Measurements from ENCODE around the gene BEAN1.

The BEAN1 gene

DNA sequence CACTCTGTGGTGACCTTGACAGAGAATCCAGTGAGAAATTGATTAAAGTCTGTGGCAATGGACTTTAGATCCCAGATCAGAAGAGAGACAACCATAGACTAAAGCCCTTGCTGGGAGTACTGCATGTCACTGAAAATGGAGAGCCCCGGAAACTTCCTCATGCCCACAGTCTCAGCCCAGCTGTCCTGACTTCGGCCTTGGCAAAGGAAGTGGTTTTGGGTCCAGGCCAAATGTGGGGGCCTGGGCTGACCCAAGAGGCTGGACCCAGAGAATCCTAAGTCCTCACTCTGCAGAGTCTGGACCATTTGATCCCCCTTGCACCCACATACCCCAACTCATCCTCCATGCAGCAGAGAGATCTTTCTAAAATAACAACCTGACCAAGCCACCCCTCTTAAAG lies 4.7 kb upstream of the BEAN1 start:
- DNase-seq: no peak

DNA sequence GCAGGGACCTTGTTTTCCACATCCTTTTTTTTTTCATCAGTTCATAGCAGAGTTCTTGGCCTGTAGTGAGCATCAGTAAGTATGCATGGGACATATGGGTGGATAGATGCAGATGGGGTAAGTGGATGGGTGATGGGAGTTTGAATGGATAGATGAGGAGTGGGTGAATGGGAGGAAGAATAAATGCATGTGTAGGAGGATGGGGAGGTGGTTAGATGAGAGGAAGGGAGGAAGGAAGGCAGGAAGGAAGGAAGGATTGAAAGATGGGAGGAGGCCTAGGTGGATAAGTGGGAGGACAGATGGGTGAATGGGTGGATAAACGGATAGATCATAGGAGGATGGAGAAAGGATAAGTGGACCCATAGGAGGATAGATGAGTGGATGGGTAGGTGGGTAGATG lies 3.9 kb upstream of the BEAN1 start:
- no peak for DNase-seq

DNA sequence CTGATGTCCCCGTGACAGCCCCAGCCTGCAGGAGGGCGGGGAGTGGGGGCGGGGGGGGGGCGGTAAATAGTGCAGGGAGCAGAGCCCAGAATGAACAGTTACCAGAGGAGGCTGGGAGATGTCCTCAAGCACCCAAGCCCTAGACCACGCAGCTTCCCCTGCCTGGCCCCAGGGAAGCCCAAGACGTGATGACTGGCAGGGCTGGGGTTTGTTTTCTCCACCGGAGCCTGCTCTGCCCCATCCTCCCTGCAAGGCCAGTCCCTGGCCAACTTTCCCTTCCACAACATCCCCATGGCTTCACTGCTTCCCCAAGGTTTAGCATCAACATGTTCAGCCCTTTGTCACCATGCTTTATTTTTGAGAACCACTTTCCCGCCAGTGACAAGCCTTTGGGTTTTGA lies 1.4 kb upstream of the BEAN1 start:
- no peak for DNase-seq

DNA sequence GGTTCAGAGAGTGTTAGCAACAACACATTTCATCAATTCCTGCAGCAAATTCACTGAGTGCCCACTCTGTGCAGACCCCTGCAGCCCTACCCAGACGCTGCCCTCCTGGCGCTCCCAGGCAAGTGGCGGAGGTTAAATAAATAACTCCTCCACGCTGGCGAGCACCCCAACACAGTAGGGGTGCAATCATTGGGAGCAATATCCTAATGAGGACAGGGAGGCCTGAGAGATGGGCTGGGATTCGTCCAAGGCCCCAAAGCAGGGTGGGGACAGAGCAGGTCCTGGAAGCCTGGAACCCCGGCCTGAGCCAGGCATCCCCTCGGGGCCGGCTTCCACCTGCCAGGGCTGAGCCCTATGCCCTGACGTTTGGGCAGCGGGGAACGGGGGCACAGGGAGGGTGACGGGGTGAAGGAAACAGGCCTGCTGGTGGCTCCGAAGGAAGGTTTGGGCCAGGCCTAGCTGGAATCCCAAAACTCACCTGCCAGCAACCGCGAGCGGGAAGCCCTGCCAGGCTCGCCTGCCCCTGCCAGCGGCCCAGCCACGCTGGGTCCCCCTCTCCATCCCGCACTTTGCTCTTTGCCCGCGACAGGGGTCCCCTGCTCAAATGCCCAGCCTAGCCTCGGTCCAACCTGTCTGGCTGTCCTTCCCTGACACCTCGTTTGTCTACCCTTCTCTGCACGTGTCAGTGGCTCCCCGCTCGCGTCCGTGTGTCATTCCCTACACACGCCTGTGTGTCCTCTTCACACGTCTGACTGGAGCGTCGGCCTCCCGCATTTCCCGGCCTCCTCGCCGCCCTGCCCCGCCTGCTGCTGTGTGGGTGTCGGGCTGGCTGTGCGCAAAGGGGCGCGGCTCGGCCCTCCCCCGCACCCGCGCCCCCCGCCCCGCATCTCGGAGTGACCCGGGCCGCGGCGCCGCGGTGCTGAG lies 721 bp upstream of the BEAN1 start:
- no peak for DNase-seq

DNA sequence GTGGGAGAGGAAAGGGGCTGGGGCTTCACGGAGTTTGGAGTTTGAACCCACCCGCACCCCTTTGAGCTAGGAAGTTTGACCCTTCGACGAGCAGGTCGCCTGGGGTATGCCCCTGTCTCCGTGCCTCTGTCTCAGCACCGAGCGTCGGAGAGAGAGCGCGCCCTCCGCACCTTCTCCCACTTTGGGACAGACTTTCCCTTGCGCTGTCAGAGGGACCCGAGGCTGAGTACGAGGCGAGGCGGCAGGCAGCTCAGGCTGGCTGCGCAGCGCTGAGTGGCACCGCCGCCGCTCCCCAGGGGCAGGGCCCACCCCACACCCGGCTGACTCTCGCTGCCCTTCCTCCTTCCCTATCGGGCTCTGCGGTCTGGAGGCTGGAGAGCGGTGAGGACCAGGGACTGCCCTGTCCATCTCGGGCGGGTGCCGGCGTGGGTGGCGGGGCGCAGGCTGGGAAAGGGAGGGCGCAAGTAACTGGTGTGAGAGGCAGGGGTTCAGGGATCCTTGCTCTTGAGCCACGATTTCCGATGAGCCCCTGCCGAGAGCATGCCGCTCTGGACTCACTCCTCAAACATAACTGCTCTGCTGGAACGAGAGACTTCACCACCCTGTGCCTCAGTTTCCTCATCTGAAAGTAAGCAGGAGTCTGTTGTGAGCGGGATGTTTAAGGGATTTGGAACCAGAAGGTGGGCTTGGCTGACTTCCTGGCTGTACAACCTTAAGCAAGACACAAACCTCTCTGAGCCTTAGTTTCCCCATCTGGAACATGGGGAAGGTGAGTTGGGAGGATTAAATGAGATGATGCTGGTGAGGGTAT lies 981 bp downstream of the BEAN1 start:
- no peak for DNase-seq

DNA sequence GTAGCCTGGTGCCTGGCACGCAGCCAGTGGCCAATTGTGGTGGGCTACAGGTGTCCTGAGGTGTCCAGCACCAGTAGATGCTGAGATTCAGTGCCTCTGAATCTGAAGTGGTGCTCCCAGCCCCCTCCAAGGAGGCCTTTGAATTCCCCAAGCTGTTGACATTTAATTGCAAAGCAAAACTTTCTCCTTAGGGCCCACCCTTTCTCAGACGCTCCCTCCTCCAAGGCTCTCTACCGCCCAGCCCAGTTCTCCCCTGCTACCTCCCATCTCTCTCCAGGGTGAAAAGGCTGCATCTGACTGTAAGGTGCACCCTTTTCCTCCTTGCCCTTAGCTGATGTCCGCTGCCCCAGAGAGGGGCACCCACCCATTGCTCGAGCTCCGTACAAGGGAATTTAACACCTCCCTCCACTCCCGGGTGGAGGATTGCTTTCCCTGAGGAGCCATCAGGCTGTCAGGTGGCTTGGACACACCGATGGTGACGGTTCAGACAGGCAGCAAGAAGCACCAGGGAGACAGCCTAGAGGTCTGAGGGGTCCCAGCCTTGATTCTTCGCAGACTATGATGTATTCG lies 1.7 kb downstream of the BEAN1 start:
- DNase-seq: no peak

DNA sequence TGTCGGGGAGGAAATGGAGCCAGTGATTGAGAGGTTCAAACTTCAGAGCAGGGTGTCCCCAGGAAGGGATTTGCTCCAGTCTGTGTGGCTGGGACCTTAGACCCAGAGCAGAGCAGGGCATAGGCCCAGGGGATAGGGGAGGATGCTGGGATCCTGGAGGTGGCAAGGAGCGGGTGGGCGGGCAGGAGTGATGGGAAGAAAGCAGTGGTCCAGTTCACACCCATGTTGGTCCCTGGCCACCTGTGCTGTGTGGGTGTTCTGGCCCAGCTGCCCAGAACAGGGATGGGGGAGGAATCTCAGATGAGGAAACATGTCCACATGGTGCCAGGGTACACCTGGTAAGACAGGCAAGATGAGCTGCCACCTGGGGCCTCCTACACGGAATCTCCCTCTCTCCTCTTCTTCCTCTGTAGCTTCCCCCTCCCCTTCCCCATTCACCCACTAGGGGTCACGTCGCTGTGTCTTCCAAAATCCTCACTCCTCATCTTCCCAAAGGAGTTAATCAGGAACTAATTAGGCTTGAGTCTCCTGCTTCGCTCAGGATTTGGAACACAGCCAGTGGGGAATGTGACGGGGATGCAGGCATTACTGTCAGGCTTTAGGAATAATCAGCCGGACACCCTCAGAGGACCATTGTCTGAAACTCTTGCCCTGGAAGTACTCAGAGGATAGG lies 2.3 kb downstream of the BEAN1 start:
- no peak for DNase-seq

DNA sequence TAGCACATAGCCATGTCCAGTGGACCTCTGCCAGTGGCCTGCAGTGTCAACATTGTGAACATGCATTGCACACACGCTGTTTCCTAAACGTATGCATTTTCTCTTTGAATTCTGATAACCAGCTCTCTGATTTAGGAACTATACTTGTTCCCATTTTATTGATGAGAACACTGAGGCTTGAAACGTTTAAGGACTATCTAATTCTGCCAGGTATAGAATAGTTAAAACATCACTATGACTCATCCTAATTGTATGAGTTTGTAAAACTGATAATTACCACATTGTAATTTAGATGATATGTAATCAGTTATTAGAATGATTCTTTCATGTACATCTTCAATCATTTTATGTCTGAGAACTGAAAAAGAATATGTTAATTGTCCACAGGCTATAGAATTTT lies 3.1 kb downstream of the BEAN1 start:
- no peak for DNase-seq

DNA sequence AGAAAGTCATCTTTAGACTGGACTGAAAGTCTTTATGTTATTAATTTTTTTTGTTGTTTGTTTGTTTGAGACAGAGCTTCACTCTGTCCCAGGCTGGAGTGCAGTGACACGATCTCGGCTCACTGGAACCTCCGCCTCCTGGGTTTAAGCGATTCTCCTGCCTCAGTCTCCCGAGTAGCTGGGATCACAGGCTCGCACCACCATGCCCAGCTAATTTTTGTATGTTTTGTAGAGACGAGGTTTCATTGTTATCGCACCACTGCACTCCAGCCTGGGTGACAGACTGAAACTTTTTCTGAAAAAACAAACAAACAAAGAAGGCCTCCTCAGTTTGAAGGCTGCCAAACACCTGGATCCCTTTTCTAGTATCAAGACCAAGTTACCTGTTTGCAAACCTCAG lies 4.7 kb downstream of the BEAN1 start:
- DNase-seq: no peak

DNA sequence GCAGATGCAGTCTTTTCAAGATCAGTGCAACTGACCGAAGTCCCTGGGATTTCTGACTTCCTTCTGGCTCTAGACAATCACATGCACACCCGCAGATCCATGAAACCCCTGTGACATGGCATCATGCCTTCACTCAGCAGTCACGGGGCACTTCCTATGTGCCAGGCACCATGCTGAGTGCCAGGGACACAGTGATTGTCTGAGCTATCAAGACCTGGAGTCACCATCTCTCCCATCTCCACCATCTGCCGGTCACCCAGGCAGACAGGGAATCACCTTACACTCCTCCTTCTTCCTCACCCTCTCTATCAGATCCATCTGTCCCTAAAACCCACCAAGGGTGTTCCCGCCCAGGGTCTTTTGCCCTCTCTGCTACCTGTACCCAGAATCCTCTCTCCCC lies 5.3 kb downstream of the BEAN1 start:
- no peak for DNase-seq

DNA sequence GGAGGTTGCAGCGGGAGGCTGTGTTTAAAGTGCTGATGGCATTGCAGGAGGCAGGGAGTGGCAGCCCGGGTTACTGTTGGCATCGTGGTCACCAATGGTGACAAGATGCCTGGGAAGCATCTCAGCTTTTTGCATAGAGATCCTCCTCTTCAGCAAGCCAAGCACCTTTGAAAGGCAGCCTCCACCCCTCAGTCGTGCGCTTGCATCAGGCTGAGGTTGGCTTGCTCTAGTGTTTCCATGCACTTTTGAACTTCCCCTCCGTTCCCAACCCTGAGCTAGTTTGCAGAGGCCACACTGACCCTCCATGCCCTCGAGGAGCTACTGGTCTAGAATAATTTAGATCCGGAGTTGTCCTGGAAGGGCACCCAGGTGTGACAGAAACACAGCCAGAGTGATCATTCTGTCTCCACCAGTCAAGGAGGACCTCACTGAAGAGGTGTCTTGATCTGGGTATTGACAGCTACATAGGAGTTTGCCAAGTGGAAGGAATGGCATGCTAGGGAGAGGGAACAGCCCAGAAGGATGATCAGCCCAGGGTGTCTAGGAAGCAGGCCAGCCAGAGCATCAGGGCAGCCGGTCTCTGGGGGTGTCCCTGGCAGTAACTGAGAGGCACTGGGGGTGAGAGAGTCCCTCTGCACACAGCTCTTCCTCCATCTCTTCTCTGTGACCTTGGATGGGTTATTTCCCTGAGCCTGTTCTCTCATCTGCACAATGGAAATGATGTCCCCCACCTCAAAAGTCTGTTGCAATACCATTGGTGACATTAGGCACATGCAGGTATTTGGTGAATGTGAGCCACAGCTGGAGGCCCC lies 7.7 kb downstream of the BEAN1 start:
- no peak for DNase-seq

DNA sequence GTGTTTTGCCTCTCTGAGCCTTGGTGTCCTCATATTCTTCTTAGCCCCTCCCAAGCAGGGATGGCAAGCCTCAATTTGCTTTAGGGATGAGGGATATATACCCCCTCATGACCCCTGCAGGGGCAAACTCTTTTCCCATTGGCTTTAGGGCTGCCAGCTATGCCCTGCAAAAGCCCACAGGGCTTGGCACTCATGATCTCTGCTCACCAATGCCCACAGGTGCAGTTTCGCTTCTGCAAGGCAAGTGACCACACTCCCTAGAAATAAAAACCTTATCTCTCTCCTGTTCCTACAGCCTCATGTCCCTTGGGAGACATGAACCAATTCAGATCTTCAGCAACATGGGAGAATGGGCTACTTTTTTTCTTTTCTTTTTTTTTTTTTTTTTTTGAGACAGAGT lies 8.8 kb downstream of the BEAN1 start:
- DNase-seq: no peak

DNA sequence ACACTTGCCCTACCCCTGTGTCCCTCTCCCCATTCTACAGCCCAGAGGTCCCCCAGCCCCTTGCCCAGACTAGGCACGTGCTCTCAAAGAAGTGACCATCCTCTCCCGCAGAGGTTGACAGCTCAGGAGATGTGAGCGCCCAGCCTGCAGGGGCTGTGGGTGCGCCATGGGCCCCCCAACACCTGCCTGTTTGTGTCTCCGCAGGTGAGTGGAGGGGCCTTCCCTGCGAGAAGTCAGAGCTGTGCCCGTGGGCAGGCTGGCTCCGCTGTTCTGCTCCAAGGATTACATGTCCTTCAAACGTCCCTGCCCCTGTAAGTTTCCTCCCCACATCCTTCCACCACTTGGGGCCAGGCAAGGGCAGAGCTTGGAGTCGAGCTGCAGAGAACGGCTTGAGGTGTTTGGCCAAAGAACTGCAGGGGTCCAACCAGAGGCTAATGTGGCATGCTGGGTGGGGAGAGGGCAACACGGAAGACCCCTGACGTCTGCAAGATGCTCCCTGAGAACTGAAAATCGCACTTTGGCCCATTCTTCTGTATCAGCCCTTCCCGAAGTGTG lies 10.4 kb downstream of the BEAN1 start:
- no peak for DNase-seq

DNA sequence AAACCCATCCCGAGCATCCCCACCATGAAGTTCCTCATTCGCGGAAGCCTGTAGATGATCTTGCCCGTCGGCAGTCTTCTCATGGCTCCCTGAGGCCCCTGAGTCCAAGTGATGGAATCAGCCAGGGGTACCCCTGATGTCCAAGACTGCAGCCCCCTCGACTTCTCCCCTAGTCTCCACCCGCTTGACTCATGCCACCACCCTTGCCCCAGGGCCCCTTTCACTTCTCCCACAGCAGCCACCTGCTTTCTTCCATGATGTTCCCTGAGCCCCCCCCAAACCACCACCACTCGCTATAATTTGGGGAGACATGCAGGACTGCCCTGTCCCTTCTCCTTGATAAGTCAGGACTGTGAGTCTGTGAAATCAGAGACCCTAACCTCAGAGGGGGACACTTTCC lies 11.4 kb downstream of the BEAN1 start:
- no peak for DNase-seq

DNA sequence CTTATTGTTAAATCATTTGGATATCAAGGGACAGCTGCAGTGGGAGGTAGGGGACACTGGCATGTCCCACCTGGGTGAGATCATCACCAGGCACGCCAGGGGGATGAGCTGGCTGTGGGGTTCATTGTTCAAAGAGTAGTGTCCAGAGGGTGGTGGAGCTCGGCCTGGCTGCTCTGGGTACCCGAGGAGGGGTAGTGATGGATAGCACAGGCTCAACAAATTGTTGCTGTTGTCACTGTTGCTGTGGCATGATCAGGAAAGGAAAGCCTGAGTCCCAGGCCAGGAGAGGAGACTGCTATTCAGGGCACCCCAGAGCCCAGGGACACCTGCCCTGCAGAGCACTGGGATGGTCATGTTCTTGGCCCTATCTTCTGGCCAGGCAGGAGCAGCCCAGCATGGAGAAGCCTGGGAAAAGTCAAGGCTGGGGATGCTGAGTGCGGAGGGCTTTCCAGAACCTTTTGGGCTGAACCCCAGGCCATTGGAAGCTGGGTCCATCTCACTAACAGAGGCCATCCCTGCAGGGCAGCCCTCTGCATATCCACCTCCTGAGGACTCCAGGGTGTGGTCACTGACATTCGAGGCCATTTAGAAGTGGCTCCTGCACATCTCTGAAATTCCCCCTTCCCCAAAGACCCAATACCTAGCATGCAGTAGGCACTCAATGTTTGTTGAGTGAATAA lies 12.1 kb downstream of the BEAN1 start:
- DNase-seq: no peak

DNA sequence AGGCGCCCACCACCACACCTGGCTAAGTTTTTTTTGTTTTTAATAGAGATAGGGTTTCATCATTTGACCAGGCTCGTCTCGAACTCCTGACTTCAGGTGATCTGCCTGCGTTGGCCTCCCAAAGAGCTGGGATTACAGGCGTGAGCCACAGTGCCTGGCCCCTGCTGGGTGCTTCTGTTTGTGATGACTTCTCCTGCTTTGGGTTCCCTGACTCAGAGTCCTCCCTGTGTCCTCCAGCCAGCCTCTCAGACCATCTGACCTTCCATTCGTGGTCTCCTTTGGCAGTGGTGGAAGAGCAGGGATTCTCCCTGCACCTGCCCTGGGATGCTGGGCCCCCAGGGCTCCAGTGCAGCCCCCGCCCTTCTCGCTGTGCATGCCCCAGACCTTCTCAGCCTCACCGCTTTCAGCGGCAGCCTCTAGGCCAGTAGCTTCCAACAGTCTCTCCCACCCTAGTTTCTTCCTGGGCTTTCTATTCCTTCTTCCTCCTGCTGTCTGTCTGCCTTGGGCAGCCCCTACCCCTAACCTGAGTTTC lies 13.2 kb downstream of the BEAN1 start:
- no peak for DNase-seq

DNA sequence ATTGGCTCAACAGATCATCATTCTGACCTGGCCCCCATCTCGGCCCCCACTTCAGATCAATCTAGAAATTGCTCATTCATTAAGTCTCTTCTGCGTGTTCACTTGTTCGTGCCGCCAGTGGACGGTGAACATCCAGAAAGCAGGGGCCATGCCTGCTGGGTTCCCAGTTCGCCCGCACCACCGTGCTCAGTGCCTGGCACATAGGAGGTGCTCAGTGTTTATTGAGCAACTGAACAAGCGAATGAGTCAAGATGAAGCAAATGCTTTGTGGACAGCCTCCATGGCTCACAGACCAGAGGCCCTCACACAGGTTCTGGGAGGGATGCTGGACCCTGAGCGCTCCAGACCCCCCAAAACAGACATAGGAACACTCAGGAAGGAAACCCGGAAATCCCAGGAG lies 13.9 kb downstream of the BEAN1 start:
- DNase-seq: no peak

DNA sequence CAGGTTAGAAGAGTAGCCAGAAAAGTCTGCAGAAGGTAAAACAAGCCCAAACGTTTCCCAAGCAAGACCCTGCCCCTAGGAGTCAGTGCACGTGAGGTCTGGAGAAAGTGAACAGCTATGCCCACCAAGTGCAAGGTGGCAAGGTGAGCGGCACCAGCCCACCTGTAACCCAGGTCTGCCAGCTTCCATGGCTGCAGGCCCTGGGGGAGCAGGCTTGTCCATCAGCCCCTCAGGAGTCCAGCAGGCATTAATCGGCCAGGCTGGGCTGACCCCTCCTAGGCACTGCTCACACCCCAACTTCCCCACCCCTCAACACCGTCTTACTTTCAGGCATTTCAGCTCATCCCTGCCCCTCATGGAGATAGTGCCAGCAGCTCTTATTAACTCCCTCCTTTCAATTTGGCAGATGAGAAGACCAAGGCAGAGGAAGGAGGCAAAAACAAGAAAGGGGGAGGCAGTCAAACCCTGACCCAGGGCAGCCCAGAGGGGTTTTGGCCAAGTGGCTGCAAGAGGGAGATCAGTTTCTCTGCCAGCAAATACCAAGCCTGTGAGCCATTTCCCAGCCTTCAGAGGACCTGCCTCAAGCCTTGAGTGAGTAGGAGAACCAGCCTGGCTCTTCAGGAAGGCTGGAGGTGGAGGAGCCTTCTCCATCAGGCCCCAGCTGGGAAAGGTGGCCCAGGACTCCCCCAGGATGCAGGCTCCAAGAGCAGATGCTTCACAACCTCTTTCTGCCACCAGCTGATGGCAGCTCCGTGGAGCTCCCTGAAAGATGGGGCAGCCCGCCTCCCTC lies 14.7 kb downstream of the BEAN1 start:
- no peak for DNase-seq

DNA sequence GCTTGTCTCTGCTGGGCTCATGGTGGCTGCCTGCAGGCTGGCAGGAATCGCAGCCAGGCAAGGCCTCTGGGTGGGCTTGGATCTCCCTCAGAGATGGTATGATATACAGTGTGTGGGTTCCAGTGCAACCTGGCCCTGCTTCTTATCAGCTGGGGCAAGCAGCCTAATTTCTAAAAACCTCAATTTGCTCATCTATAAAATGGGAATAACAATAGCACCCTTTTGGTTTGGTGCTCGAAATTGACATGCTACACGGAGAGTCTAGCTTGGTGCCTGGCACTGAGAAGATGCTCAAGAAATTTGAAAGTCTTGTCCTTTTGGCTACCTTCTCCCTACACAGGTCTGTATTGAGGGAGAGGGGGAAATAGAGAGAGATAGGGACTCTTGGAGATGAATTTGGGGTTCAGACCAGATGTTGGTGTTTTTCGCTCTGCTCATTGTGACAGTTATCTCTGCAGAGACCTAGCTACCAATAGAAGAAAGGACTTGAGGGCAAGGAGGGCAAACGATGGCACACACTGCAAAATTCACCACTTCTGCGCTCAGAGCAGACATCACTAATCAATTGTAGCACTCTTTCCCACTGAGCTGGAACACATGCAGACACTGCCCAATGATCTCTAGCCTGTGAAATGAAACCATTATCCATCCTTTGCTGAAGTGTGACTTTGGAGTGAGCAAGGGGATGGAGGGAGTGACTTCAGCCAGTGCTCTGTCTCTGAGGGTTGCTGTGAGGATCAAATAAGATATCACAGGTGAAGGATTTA lies 15.6 kb downstream of the BEAN1 start:
- DNase-seq: no peak

DNA sequence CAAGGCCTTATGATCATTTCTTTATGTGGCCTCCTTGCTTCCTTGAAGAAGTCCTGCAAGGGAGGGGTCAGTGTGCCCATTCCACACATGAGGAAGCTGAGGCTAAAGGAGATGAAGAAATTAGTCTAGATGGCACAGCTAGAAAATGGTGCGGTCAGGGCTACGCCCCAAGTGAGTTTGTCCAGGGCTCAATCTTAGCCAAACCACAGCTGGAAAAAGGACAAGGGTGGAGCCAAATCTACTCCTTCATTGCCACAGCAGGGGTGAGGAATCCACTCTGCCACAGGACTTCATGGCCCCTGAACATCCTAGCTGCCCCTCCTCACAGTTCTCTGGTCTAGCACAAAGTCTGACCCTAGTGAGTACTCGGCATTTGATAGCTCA lies 16.2 kb downstream of the BEAN1 start:
- DNase-seq: no peak
